WERI-Rb-1 (cell line): ENCODE measurements around the gene OR2M4.
"Not testable (repeated sequence)": the region's sequence is repeated elsewhere in the genome, so short reads cannot be mapped to it uniquely, and the experiment has no call there.

ENCODE experiments used
- DNase-seq: peaks from one replicate; pipeline ENCODE4 v3.0.0-alpha.2; 2020
- H3K27ac ChIP-seq: fragments of 250-450 bp; sonication (Bioruptor Pico); 2 replicates; pipeline ENCODE4 v1.5.1; 2020; ENCODE audit warnings: mild to moderate bottlenecking, moderate library complexity
- H3K27me3 ChIP-seq: fragments of 250-450 bp; sonication (Bioruptor Pico); 2 replicates; pipeline ENCODE4 v1.5.1; 2021; ENCODE audit warnings: mild to moderate bottlenecking, low read depth, moderate library complexity; ENCODE audit not compliant: insufficient read depth, severe bottlenecking
- H3K36me3 ChIP-seq: fragments of 250-450 bp; sonication (Bioruptor Pico); 2 replicates; pipeline ENCODE4 v1.5.1; 2020; ENCODE audit warnings: mild to moderate bottlenecking, moderate library complexity
- H3K4me3 ChIP-seq: 2 replicates; pipeline ENCODE4 v1.5.1; 2011; ENCODE audit warnings: low read depth, mild to moderate bottlenecking, control low read depth, low read length
- H3K9me3 ChIP-seq: fragments of 250-450 bp; sonication (Bioruptor Pico); 2 replicates; pipeline ENCODE4 v1.5.1; 2021; ENCODE audit warnings: mild to moderate bottlenecking, moderate library complexity; ENCODE audit not compliant: severe bottlenecking
- CTCF ChIP-seq: IDR thresholded peaks from 2 replicates; pipeline ENCODE4 v1.5.1; 2011; ENCODE audit warnings: low read depth, mild to moderate bottlenecking, control low read depth, inconsistent platforms, low read length

Gene OR2M4

DNA sequence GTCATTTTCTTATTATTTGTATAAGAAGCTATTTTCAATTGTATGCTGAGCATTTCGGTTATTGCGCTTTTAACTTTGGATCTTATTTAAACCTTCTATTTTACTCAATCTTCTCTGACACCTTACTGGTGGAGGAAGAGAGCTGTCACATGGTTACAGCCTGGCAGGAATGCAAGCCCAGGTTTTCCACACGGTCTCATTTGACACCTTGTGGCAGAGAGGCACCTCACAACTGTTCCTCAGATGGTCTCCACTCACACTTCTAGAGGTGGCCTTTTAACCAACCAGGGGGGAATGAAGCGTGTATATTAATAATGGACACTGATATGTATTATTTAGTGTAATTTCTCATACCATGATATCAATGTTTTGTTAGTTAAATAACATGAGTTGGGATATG is 37.0 kb downstream of the OR2M4 start:
- no peak overlapping the region for H3K4me3 ChIP-seq
- H3K9me3 ChIP-seq: peaks cover 2% of the 10 kb centered on the region
- TF ChIP-seq CTCF: no peak
- peaks cover 6% of the 10 kb centered on the region for H3K27me3 ChIP-seq
- DNase-seq: no peak
- H3K27ac ChIP-seq: no peak overlapping the region
- no peaks in the 10 kb centered on the region for H3K36me3 ChIP-seq

GRCh38 chr1:248273225-248273624 is 42.0 kb downstream of the OR2M4 start:
- H3K4me3 ChIP-seq, H3K27ac ChIP-seq, DNase-seq, H3K36me3 ChIP-seq, H3K9me3 ChIP-seq: not testable (repeated sequence)
- H3K27me3 ChIP-seq: peaks cover 24% of the 10 kb centered on the region

GRCh38 chr1:248277876-248278275 is 46.7 kb downstream of the OR2M4 start, which contains the start of gene OR2T33:
OR2T33 (minus strand) TSS chr1:248277976; CDS start chr1:248273814, 4,162 bp downstream.
- Histone ChIP-seq H3K27me3 (peaks cover 36% of the 10 kb centered on the region), H3K4me3 (no peak within 1 kb of the TSS), H3K9me3 (no peaks in the 10 kb centered on the region), H3K36me3 (no peaks in the 10 kb centered on the region), H3K27ac (no peak within 1 kb of the TSS)
- no peak for TF ChIP-seq CTCF
- DNase-seq: no peak

- Histone ChIP-seq H3K36me3 (no peaks in the 10 kb centered on the region), H3K4me3 (no peak overlapping the region), H3K9me3 (no peaks in the 10 kb centered on the region), H3K27me3 (peaks cover 49% of the 10 kb centered on the region), H3K27ac (no peak overlapping the region)
- DNase-seq: no peak
- TF ChIP-seq CTCF: no peak
Observed at GRCh38 chr1:248288391-248288790, 57.2 kb downstream of the OR2M4 start.
